GM18498 (cell line): ENCODE measurements around the gene OGFR.

Experiments
- ATAC-seq: cut with Tn5 transposase; IDR thresholded peaks from one replicate; pipeline ENCODE4 v1.9.1; 2021; ENCODE audit warnings: mild to moderate bottlenecking, moderate library complexity; ENCODE audit not compliant: unreplicated experiment

Gene OGFR

GRCh38 chr20:62856931-62857619 lies 52.4 kb downstream of the OGFR start:
- no peak for ATAC-seq

- no peak for ATAC-seq
Measured at GRCh38 chr20:62858058-62858830, 53.6 kb downstream of the OGFR start.

- ATAC-seq = no peak
Measured at GRCh38 chr20:62859721-62860120, 55.1 kb downstream of the OGFR start.

- peak; percentile 18 for ATAC-seq
Measured at GRCh38 chr20:62860391-62860923, 55.8 kb downstream of the OGFR start.

- peak; percentile 38 for ATAC-seq
Measured at GRCh38 chr20:62860924-62861691, 56.5 kb downstream of the OGFR start.

- ATAC-seq = peak; percentile 66
Measured at GRCh38 chr20:62861726-62862336, 57.2 kb downstream of the OGFR start, which contains the start of gene TCFL5. Gene TCFL5, minus strand, starts transcription at chr20:62861822. Its CDS starts 152 bp downstream, at chr20:62861670.
